Inferior parietal cortex (tissue), 1 donor: Measurements from ENCODE around the gene HES7.

Source experiments
- DNase-seq: peaks from one replicate; pipeline ENCODE4 v3.0.0-alpha.2; 2016; ENCODE audit errors: extremely low spot score

The HES7 gene

GRCh38 chr17:8155231-8155995 lies 31.5 kb upstream of the HES7 start:
- DNase-seq, result no peak

- DNase-seq, result no peak
Measured at GRCh38 chr17:8154608-8155155, 30.8 kb upstream of the HES7 start.

GRCh38 chr17:8153957-8154607 lies 30.2 kb upstream of the HES7 start:
- DNase-seq, result peak; percentile 92

- peak; percentile 81 for DNase-seq
Measured at GRCh38 chr17:8153525-8153956, 29.6 kb upstream of the HES7 start.

GRCh38 chr17:8153031-8153451 lies 29.1 kb upstream of the HES7 start:
- DNase-seq, result no peak

GRCh38 chr17:8152112-8152775 lies 28.3 kb upstream of the HES7 start, which contains the start of gene PER1:
Gene PER1, minus strand, starts transcription at chr17:8152404. Its CDS starts 1,698 bp downstream, at chr17:8150706.
- DNase-seq, result peak; percentile 95

GRCh38 chr17:8151641-8152111 lies 27.8 kb upstream of the HES7 start:
- DNase-seq, result peak; percentile 47

- peak; percentile 77 for DNase-seq
Measured at GRCh38 chr17:8151120-8151640, 27.3 kb upstream of the HES7 start.

GRCh38 chr17:8150194-8151119 lies 26.6 kb upstream of the HES7 start:
- DNase-seq, result no peak

GRCh38 chr17:8149419-8150193 lies 25.7 kb upstream of the HES7 start:
- no peak for DNase-seq

- no peak for DNase-seq
Measured at GRCh38 chr17:8148560-8148959, 24.7 kb upstream of the HES7 start.

GRCh38 chr17:8147805-8148404 lies 24.0 kb upstream of the HES7 start:
- DNase-seq, result no peak

GRCh38 chr17:8147141-8147804 lies 23.4 kb upstream of the HES7 start:
- no peak for DNase-seq

- DNase-seq, result no peak
Measured at GRCh38 chr17:8146381-8147140, 22.7 kb upstream of the HES7 start.

- DNase-seq, result no peak
Measured at GRCh38 chr17:8145811-8146210, 21.9 kb upstream of the HES7 start.

- no peak for DNase-seq
Measured at GRCh38 chr17:8144401-8145231, 20.7 kb upstream of the HES7 start.
